GM18907 (cell line): Measurements from ENCODE around the gene LRCH1.

Experiments
- ATAC-seq: cut with Tn5 transposase; IDR thresholded peaks from one replicate; pipeline ENCODE4 v1.9.1; 2021; ENCODE audit warnings: mild to moderate bottlenecking, moderate library complexity; ENCODE audit not compliant: unreplicated experiment

The LRCH1 gene

GRCh38 chr13:46662690-46663089 lies 109.7 kb downstream of the LRCH1 start:
- ATAC-seq = peak; percentile 57

GRCh38 chr13:46663206-46664037 lies 110.5 kb downstream of the LRCH1 start:
- ATAC-seq = no peak

- ATAC-seq = no peak
Measured at GRCh38 chr13:46664195-46664594, 111.2 kb downstream of the LRCH1 start.

- no peak for ATAC-seq
Measured at GRCh38 chr13:46665248-46665632, 112.3 kb downstream of the LRCH1 start.

- ATAC-seq = peak; percentile 47
Measured at GRCh38 chr13:46665633-46666482, 112.9 kb downstream of the LRCH1 start.

- no peak for ATAC-seq
Measured at GRCh38 chr13:46666727-46667456, 113.9 kb downstream of the LRCH1 start.

GRCh38 chr13:46667687-46668281 lies 114.8 kb downstream of the LRCH1 start:
- peak; percentile 55 for ATAC-seq

- ATAC-seq = peak; percentile 20
Measured at GRCh38 chr13:46668302-46668720, 115.3 kb downstream of the LRCH1 start.

- no peak for ATAC-seq
Measured at GRCh38 chr13:46668931-46669525, 116.1 kb downstream of the LRCH1 start.

- no peak for ATAC-seq
Measured at GRCh38 chr13:46672338-46673090, 119.5 kb downstream of the LRCH1 start.

- ATAC-seq = no peak
Measured at GRCh38 chr13:46675016-46675415, 122.0 kb downstream of the LRCH1 start.

GRCh38 chr13:46676378-46676725 lies 123.4 kb downstream of the LRCH1 start:
- ATAC-seq = no peak

GRCh38 chr13:46679369-46680120 lies 126.6 kb downstream of the LRCH1 start:
- ATAC-seq = peak; percentile 88

- ATAC-seq = no peak
Measured at GRCh38 chr13:46682015-46682414, 129.0 kb downstream of the LRCH1 start.

- no peak for ATAC-seq
Measured at GRCh38 chr13:46682707-46683106, 129.7 kb downstream of the LRCH1 start.

GRCh38 chr13:46683676-46684260 lies 130.8 kb downstream of the LRCH1 start:
- no peak for ATAC-seq

- ATAC-seq = no peak
Measured at GRCh38 chr13:46684287-46685001, 131.5 kb downstream of the LRCH1 start.
